Stimulated activated effector memory CD8-positive, alpha-beta T cell treated with anti-CD3 and anti-CD28 coated beads, Interleukin-12 subunit alpha, Interleukin-12 subunit beta, amount 100 ng/mL, for 72 hours (primary cell): ENCODE measurements around the gene CFAP58.

Experiments
- ATAC-seq: fragments of 150-1000 bp; cut with Tn5 transposase; 2 replicates; pipeline ENCODE4 v1.10.0; 2021
- DNase-seq, 2 donors: peaks; one replicate each; pipeline ENCODE4 v3.0.0; 2021 to 2022; ENCODE audit warnings: low spot score in 2 of 2
- H3K27ac Mint-ChIP-seq: one replicate; pipeline ENCODE4 v1.8.0; 2022; ENCODE audit warnings: mild to moderate bottlenecking, mixed read lengths
- H3K36me3 Mint-ChIP-seq: one replicate; pipeline ENCODE4 v1.8.0; 2022; ENCODE audit warnings: mild to moderate bottlenecking, mixed read lengths
- H3K4me1 Mint-ChIP-seq: one replicate; pipeline ENCODE4 v1.8.0; 2022; ENCODE audit warnings: mixed read lengths
- H3K4me3 Mint-ChIP-seq: one replicate; pipeline ENCODE4 v1.8.0; 2022; ENCODE audit warnings: mild to moderate bottlenecking, mixed read lengths
- H3K9me3 Mint-ChIP-seq: one replicate; pipeline ENCODE4 v1.8.0; 2022; ENCODE audit warnings: mixed read lengths

Gene CFAP58

DNA sequence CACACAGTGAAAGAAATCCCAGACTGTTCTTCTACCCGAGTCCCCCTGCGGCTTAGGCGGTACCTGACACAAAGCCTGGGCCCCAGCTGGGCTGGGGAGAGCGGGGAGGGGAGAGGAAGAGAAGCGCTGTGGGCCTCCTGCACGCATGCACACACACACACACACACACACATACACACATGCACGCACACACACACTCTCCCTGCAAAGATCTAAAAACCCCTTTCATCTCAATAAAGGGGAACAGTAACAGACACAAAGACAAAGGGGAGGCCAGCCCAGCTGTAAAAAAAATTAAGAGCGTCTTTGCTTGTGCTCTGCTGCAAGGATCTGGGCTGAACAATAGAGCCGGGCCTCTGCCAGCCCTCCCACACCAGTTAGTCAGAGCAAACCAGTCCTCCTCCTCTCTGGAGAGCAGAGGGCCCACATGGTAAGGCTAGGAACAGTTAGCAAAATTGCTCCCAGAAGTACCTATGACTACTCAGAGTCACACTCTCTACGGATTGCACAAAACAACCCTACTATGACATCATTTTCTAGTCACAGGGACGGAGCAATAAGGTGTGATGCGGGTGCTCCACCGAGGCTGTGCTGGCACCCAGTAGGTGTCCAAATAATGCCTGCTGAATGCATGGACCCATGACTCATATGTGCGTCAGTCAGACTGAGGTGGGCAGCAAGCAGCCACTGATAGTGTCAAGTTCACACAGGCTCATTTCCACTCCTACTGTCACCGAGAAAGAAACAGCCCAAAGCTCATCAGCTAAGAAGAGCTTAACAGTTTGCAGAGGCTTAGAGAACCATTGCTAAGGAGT is 24.5 kb upstream of the CFAP58 start:
- Mint-ChIP-seq H3K27ac (peak overlapping the region; percentile 95), H3K36me3 (peaks cover 49% of the 10 kb centered on the region), H3K9me3 (no peaks in the 10 kb centered on the region), H3K4me3 (peak overlapping the region; percentile 77), H3K4me1 (peaks cover 95% of the 10 kb centered on the region)
- DNase-seq = peak; percentile 52 to 84
- ATAC-seq = peak; percentile 92

DNA sequence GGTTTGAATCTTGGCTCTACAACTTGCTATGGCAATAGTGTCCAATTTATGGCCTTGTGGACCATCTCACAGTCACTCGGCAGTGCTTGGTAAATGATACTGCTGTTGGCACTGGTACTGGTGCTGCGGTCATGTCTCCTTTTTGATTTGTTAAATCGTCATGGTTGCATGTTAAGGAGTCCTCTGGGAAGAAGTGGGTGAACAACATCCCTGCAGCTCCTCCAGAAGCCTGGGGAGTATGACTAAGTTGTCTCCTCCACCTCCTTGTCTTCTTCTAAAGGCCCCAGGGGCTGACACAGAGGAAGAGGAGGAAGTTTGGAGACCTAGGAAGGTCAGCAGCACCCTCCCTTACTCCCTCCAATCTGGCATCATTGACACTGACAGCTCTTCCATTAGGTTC is 23.9 kb upstream of the CFAP58 start:
- no peak for DNase-seq
- H3K4me1 Mint-ChIP-seq = peaks cover 92% of the 10 kb centered on the region
- peak; percentile 0 for ATAC-seq
- peaks cover 50% of the 10 kb centered on the region for H3K36me3 Mint-ChIP-seq
- no peaks in the 10 kb centered on the region for H3K9me3 Mint-ChIP-seq
- H3K4me3 Mint-ChIP-seq = peak overlapping the region; percentile 77
- H3K27ac Mint-ChIP-seq = peak overlapping the region; percentile 95

GRCh38 chr10:104330168-104331110 is 23.2 kb upstream of the CFAP58 start:
- H3K4me1 Mint-ChIP-seq = peaks cover 92% of the 10 kb centered on the region
- no peak for ATAC-seq
- H3K9me3 Mint-ChIP-seq = no peaks in the 10 kb centered on the region
- H3K27ac Mint-ChIP-seq = peak overlapping the region; percentile 95
- H3K4me3 Mint-ChIP-seq = peak overlapping the region; percentile 77
- peaks cover 50% of the 10 kb centered on the region for H3K36me3 Mint-ChIP-seq
- no peak for DNase-seq

DNA sequence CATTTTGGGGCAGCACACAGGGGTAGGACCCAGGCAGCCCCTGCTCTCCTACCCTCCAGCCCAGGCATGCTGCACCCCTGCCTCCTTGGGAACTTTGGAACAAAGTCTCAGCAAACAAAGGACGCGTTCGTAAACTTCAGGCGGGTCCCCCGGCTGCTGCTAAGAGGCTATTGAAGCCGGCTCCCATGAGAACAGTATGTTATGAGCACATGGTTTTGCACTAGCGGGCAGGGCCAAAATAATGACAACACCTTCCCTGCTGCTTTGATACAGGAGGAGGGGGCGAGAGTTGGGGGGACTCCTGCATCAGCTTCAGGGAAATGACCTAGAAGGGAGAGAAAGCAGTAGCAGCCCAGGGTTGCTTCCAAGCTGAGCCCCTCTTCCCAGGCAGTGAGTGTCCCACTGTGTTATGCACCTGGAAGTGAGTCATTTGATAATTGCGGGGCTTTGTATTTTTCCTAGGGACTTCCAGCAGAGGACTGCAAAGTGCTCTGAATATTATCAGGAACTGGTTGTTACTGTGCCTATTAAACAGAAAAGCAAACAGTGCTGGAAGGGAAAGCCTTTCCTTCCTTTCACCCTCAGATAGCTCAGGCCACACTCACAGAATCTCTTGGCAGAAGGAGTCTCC is 22.3 kb upstream of the CFAP58 start:
- Mint-ChIP-seq H3K4me1 (peaks cover 92% of the 10 kb centered on the region), H3K36me3 (peaks cover 45% of the 10 kb centered on the region), H3K9me3 (no peaks in the 10 kb centered on the region), H3K4me3 (peak overlapping the region; percentile 77), H3K27ac (peak overlapping the region; percentile 87)
- ATAC-seq (no peak), DNase-seq (no peak)

DNA sequence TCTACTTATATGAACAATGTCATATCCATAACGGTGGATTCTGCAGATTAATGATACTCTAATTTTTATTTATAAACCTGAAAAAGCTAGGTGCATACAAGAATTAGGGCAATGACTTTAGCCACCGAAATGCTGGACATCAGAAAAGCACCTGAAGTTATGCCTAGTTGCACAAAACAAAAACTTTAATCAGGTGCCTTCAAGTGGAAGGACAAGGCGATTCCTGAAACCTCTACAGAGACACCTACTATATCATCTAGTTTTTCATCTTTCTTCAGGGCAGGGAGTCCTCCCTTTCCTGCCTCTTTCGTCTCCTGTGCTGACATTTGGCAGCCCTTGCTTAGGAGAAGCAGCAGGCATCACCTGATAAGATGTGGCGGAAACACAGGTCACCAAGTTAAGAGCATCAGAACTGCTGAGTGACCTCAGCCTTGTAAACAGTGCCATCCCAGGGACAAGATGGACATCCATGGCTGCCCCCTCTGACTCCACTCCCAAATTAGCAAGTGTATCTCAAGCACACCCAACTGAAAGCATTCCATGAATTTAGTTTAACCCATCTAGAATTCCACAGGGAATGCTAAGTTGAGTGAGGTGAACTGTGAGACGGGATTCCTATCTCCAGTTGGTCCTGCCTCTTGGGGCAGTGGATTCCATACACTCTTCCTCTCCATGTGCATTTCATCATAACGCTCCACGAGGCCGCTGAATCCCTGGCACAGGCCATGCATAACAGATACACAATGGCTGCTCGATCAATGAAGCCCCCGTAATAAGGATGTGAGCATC is 21.2 kb upstream of the CFAP58 start:
- Mint-ChIP-seq H3K9me3 (no peaks in the 10 kb centered on the region), H3K27ac (peak overlapping the region; percentile 87), H3K36me3 (peaks cover 54% of the 10 kb centered on the region), H3K4me1 (peaks cover 89% of the 10 kb centered on the region), H3K4me3 (peak overlapping the region; percentile 59)
- DNase-seq (no peak), ATAC-seq (no peak)

GRCh38 chr10:104333032-104333727 is 20.5 kb upstream of the CFAP58 start:
- no peaks in the 10 kb centered on the region for H3K9me3 Mint-ChIP-seq
- H3K36me3 Mint-ChIP-seq = peaks cover 57% of the 10 kb centered on the region
- ATAC-seq = no peak
- peaks cover 82% of the 10 kb centered on the region for H3K4me1 Mint-ChIP-seq
- peak overlapping the region; percentile 59 for H3K4me3 Mint-ChIP-seq
- peak overlapping the region; percentile 85 for H3K27ac Mint-ChIP-seq
- DNase-seq = no peak

DNA sequence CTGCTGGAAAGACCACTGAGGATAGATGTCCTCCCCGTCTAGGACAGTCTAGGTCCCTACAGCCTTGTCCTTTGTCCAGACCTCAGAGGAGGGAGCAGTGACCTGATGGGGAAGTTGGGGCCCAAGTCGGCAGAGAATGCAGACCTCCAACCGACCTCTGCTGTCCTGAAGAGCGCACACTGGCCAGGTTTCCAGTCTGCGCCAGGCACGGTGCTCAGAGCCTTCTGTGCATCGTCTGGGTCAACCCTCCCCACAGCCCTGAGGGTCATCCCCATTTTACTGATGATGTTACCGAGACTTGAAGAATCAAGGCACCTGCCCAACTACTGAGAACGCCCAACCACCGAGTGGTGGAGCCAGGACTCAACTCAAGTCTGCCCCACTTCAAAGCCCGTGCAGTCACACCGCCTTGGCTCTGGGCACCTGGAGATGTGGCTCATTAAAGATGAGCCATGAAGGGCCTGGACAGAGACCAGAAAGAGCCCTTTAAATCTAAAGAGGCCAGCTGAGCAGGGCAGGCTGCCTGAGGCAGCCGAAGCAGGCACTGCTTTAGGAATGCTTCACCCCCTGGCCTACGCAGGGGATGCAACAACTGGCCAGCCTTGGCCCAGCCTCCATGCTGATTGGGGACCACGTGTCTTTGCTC is 19.8 kb upstream of the CFAP58 start:
- ATAC-seq = no peak
- DNase-seq = no peak
- H3K9me3 Mint-ChIP-seq = no peaks in the 10 kb centered on the region
- H3K36me3 Mint-ChIP-seq = peaks cover 55% of the 10 kb centered on the region
- peak overlapping the region; percentile 59 for H3K4me3 Mint-ChIP-seq
- H3K4me1 Mint-ChIP-seq = peaks cover 82% of the 10 kb centered on the region
- H3K27ac Mint-ChIP-seq = peak overlapping the region; percentile 85

DNA sequence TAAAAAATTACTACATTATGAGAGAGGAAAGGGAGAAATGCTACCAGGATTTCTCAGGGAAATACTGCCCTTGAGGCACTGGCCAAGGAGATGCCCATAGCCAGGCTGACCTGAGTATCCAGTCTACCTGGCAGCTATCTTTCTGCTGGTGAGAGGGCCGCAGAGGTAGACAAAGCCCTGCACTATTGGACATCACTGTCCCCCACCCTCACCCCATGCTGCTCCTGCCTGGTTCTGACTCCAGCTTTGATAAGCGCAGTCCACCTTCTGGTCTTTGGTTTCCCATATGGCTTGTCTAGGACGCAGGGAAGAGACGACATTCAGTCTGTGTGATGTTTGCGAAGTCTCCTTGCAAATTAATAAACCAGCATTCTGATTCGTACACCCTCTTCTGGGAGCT is 19.1 kb upstream of the CFAP58 start:
- H3K4me1 Mint-ChIP-seq = peaks cover 77% of the 10 kb centered on the region
- H3K4me3 Mint-ChIP-seq = peak overlapping the region; percentile 59
- DNase-seq = no peak
- peak overlapping the region; percentile 99 for H3K27ac Mint-ChIP-seq
- peaks cover 49% of the 10 kb centered on the region for H3K36me3 Mint-ChIP-seq
- no peaks in the 10 kb centered on the region for H3K9me3 Mint-ChIP-seq
- ATAC-seq = no peak

GRCh38 chr10:104334965-104335650 is 18.5 kb upstream of the CFAP58 start:
- Mint-ChIP-seq H3K4me3 (peak overlapping the region; percentile 93), H3K36me3 (peaks cover 49% of the 10 kb centered on the region)
- ATAC-seq = no peak

GRCh38 chr10:104336821-104337467 is 16.7 kb upstream of the CFAP58 start:
- ATAC-seq (no peak), DNase-seq (no peak)
- no peaks in the 10 kb centered on the region for H3K9me3 Mint-ChIP-seq
- peak overlapping the region; percentile 99 for H3K27ac Mint-ChIP-seq
- H3K36me3 Mint-ChIP-seq = peaks cover 42% of the 10 kb centered on the region
- H3K4me3 Mint-ChIP-seq = peak overlapping the region; percentile 93
- H3K4me1 Mint-ChIP-seq = peaks cover 53% of the 10 kb centered on the region

More at GRCh38 chr10:104334965-104335650, 18.5 kb upstream of the CFAP58 start:
- peak overlapping the region; percentile 99 for H3K27ac Mint-ChIP-seq
- H3K4me1 Mint-ChIP-seq = peaks cover 72% of the 10 kb centered on the region
- DNase-seq = no peak
- no peaks in the 10 kb centered on the region for H3K9me3 Mint-ChIP-seq

DNA sequence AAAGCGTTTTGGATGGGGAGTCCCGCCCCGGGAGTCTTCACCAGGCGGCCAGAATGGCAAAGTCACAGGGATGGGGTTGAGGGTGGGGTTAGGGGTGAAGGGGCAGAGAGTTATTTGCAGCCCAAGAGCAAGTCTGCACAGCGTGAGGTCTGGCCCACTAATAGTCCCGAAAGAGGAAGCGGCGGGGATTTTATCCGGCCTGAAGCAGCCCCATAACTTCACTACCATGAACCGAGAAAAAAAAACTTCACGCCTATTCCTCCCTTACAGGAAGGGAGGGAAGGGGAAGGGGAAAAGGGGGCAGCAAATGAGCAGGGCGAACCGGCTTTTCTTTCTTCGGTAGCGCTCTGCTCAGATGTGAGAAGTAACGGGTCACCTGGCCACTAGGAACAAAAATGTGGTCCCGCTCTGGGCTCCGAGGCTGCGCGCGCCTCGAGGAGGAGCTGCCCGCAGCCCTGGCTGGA is 16.1 kb upstream of the CFAP58 start:
- DNase-seq (peak in 1 of 2 donors; percentile 61), ATAC-seq (peak; percentile 56)
- no peaks in the 10 kb centered on the region for H3K9me3 Mint-ChIP-seq
- H3K36me3 Mint-ChIP-seq = peaks cover 42% of the 10 kb centered on the region
- peak overlapping the region; percentile 99 for H3K27ac Mint-ChIP-seq
- H3K4me1 Mint-ChIP-seq = peaks cover 52% of the 10 kb centered on the region
- peak overlapping the region; percentile 93 for H3K4me3 Mint-ChIP-seq

DNA sequence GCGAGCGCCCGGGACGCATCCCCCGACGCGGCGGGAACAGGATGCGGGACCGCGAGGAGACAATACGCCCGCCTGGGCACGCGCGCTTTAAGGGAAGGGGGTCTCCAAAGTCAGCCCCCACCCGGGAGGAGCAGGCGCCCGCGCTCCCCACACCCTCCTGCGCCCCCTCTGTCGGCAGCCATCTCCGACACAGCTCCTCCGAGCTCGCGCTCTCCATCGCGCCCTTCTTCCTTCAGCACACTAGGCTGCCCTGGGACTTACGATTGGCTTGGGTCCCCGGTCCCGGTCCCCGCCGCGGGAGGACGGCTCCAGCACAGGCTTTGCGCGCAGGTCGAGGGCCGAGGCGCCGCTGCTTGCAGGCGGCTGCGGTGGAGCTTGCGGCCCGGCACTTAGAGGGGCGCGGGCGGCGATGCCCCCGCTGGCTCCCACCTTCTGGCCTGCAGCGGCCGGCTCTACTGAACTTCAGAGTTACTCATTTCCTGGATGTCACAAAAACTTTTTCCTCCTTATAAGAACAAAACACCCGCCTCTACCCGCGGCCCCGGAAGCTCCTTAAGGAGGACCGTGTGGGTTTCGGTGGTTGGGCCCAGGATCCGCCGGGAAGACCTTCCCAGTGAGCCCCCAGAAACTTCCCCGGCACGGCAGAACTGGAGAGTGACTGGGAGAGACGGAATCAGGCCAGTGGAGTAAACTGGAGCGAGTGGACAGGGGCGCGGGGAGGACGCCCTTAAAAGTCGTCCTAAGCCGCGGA is 15.5 kb upstream of the CFAP58 start, which contains the start of gene ITPRIP:
Gene ITPRIP (minus strand): TSS at position 481 of the 751 bp plus-strand sequence. CDS start 22,414 bp downstream, outside the sequence.
- Mint-ChIP-seq H3K27ac (peak within 1 kb of the TSS; percentile 99), H3K9me3 (no peaks in the 10 kb centered on the region), H3K4me1 (peaks cover 46% of the 10 kb centered on the region), H3K4me3 (peak within 1 kb of the TSS; percentile 93), H3K36me3 (peaks cover 37% of the 10 kb centered on the region)
- DNase-seq = peak; percentile 60 to 93
- ATAC-seq = peak; percentile 90
